Lung (tissue), 12 donors: Measurements from ENCODE around the gene RNU6-9. TPM values are rescaled to one million over a fixed set of nuclear protein-coding genes. Genes with fewer than 3 reads are reported as not detected.
"Not testable (repeated sequence)": the region's sequence is repeated elsewhere in the genome, so short reads cannot be mapped to it uniquely, and the experiment has no call there.

Source experiments
- ATAC-seq: fragments of 200-7000 bp; cut with Tn5 transposase; one replicate; pipeline ENCODE4 v1.9.1; 2020; ENCODE audit warnings: moderate number of reproducible peaks; ENCODE audit not compliant: insufficient read depth, low FRiP score
- DNase-seq, 3 donors: peaks; one replicate each; pipeline ENCODE4 v3.0.0-alpha.2; 2013 to 2017
- H3K27ac ChIP-seq, 2 donors: one replicate each; pipeline ENCODE4 v1.5.1; 2013; ENCODE audit warnings: mild to moderate bottlenecking in 2 of 2, moderate library complexity in 2 of 2, control low read depth in 1 of 2, inconsistent platforms in 1 of 2, low read depth in 1 of 2, low read length in 1 of 2
- H3K27me3 ChIP-seq, 3 donors: one replicate each; pipeline ENCODE4 v1.5.1; 2013; ENCODE audit warnings: low read length in 2 of 3; ENCODE audit not compliant: control insufficient read depth in 3 of 3, insufficient read depth in 3 of 3
- H3K36me3 ChIP-seq, 4 donors: one replicate each; pipeline ENCODE4 v1.5.1; 2013; ENCODE audit warnings: low read length in 4 of 4, mild to moderate bottlenecking in 1 of 4, moderate library complexity in 1 of 4; ENCODE audit not compliant: control insufficient read depth in 4 of 4, insufficient read depth in 4 of 4
- H3K4me1 ChIP-seq, 5 donors: one replicate each; pipeline ENCODE4 v1.5.1; 2013; ENCODE audit warnings: low read length in 5 of 5, mild to moderate bottlenecking in 2 of 5, moderate library complexity in 1 of 5; ENCODE audit not compliant: control insufficient read depth in 5 of 5, insufficient read depth in 5 of 5
- H3K4me3 ChIP-seq: one replicate; pipeline ENCODE4 v1.5.1; 2013; ENCODE audit warnings: mild to moderate bottlenecking, control low read depth, moderate library complexity
- H3K9ac ChIP-seq, 2 donors: one replicate each; pipeline ENCODE4 v1.5.1; 2013; ENCODE audit warnings: low read length in 2 of 2, control low read depth in 1 of 2; ENCODE audit not compliant: insufficient read depth in 1 of 2
- H3K9me3 ChIP-seq, 4 donors: one replicate each; pipeline ENCODE4 v1.5.1; 2013; ENCODE audit warnings: low read length in 3 of 4, mild to moderate bottlenecking in 1 of 4, moderate library complexity in 1 of 4; ENCODE audit not compliant: control insufficient read depth in 4 of 4, insufficient read depth in 3 of 4
- CTCF ChIP-seq: IDR thresholded peaks from 2 replicates; pipeline ENCODE4 v1.5.1; 2012; ENCODE audit warnings: mild to moderate bottlenecking; ENCODE audit errors: control extremely low read depth, extremely low read depth
- WGBS, 2 donors: extraction: QIAGEN DNeasy Blood & Tissue Kit; methylation state at CpG; one replicate each; pipeline ENCODE4 v1.1.7; 2013; 5-methylcytosine and 5-hydroxymethylcytosine counted together
- polyA plus RNA-seq, 2 donors: library from polyadenylated mRNA; stranded (reverse); fragments of 200-250 nt; gene quantifications; one replicate each; pipeline ENCODE4 v1.2.1, GENCODE V29; 2013
- total RNA-seq, 2 donors: library from RNA; depleted of rRNA in 1 of 2; stranded (reverse); fragments of >200 nt in 1 of 2; gene quantifications; one replicate each; pipeline ENCODE4 v1.2.1, GENCODE V29; 2014 to 2021
- donor health status: control.
- donor health status: control.
- donor health status: Bipolar disorder and iron deficiency.
- donor health status: healthy.
- donor health status: DM: yes; HTN: yes; CAD: no.

The RNU6-9 gene
- total and polyA plus RNA-seq, 4 donors = not detected

- WGBS, 2 donors = 91 to 94% methylated on average over 29 of the region's 29 CpGs
- Histone ChIP-seq H3K4me1 (peaks cover 0 to 4% (median 0%) of the 10 kb centered on the region in 5 donors), H3K9me3 (peaks cover 0 to 4% (median 0%) of the 10 kb centered on the region in 4 donors), H3K36me3 (peaks cover 0 to 65% (median 21%) of the 10 kb centered on the region in 4 donors), H3K9ac (no peak overlapping the region), H3K27ac (no peak overlapping the region), H3K4me3 (no peak overlapping the region), H3K27me3 (no peaks in the 10 kb centered on the region)
- no peak for TF ChIP-seq CTCF
- DNase-seq (no peak), ATAC-seq (no peak)
These were observed 16.4 kb upstream of the RNU6-9 start for GRCh38 chr19:876780-877314.

GRCh38 chr19:877992-878660, 15.2 kb upstream of the RNU6-9 start:
- not testable (repeated sequence) for H3K9ac ChIP-seq, ATAC-seq, H3K9me3 ChIP-seq, H3K4me1 ChIP-seq, H3K27me3 ChIP-seq, DNase-seq, H3K4me3 ChIP-seq, H3K27ac ChIP-seq
- WGBS, 2 donors = 92 to 94% methylated on average over 19 to 23 of the region's 23 CpGs
- H3K36me3 ChIP-seq = peaks cover 0 to 73% (median 27%) of the 10 kb centered on the region in 4 donors

- not testable (repeated sequence) for H3K4me1 ChIP-seq, H3K27me3 ChIP-seq, H3K4me3 ChIP-seq, H3K9ac ChIP-seq, DNase-seq, ATAC-seq, H3K9me3 ChIP-seq
- WGBS, 2 donors = 88 to 90% methylated on average over 19 to 24 of the region's 24 CpGs
- H3K36me3 ChIP-seq = peaks cover 0 to 76% (median 29%) of the 10 kb centered on the region in 4 donors
- H3K27ac ChIP-seq = peak overlapping the region in 1 of 2 donors; percentile 33
These were observed 14.3 kb upstream of the RNU6-9 start for GRCh38 chr19:878751-879561.

- Histone ChIP-seq H3K27me3 (no peaks in the 10 kb centered on the region), H3K36me3 (peaks cover 0 to 79% (median 31%) of the 10 kb centered on the region in 4 donors), H3K9ac (no peak overlapping the region), H3K4me3 (no peak overlapping the region), H3K4me1 (no peaks in the 10 kb centered on the region), H3K27ac (no peak overlapping the region), H3K9me3 (peaks cover 0 to 4% (median 0%) of the 10 kb centered on the region in 4 donors)
- ATAC-seq = no peak
- no peak for DNase-seq
- no peak for TF ChIP-seq CTCF
- 90 to 94% methylated on average over 37 of the region's 37 CpGs for WGBS, 2 donors
These were observed 13.4 kb upstream of the RNU6-9 start for GRCh38 chr19:879711-880438.
